ENCODE measurements around the gene ST6GAL1.

GRCh38 chr3:186960347-186960746 lies 30.0 kb downstream of the ST6GAL1 start:
- no peak for TF ChIP-seq CREB1 (IDR thresholded peaks at IDR 0.05; ENCODE audit: low read depth)
- TF ChIP-seq MAX (IDR thresholded peaks at IDR 0.05) = no peak
- no peak for TF ChIP-seq CEBPB (IDR thresholded peaks at IDR 0.05)
- TF ChIP-seq USF1 (IDR thresholded peaks at IDR 0.05) = no peak

All from Ishikawa (cell line).